GM18870 (cell line): Measurements from ENCODE around the gene GCNT1.
A peak's percentile ranks its signal among the peaks of the same experiment; 100 is the strongest.
"Not testable (repeated sequence)": the region's sequence is repeated elsewhere in the genome, so short reads cannot be mapped to it uniquely, and the experiment has no call there.

Experiments used
- ATAC-seq: cut with Tn5 transposase; IDR thresholded peaks from one replicate; pipeline ENCODE4 v1.9.1; 2021; ENCODE audit warnings: moderate library complexity; ENCODE audit not compliant: unreplicated experiment

The GCNT1 gene

DNA sequence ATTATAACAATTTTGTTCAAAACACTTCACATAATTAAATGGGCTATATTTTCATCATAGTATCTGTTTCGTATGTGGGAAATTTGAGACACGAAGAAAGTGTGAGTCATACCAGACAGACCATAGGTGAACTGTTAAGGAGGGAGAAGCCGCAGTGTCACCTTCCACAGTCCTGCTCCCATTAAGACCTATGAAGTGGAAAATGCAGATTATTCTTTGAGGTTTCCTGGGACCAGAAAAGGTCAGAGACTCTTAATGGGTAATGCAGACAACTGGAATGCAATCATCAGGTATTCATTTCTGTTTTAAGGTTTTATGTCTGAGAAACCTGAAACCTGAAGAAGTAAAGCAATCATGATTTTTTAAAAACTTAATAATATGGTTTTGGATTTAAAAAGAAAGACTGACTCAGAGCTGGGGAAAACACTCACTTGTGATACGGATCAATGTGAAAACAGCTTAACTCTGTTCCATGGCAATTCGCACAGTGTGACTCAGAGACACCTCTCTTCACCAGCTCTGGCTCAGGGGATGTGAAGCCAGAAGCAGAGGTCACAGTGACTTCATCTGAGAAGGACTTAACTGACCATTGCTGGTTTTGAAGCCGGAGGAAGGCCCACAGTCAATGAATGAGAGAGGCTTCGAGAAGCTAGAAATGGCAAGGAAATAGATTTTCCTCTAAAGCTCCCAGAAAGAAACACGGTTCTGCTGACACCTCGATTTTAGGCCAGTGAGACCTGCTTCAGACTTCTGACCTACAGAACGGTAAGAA is 17.2 kb upstream of the GCNT1 start:
- peak; percentile 66 for ATAC-seq

DNA sequence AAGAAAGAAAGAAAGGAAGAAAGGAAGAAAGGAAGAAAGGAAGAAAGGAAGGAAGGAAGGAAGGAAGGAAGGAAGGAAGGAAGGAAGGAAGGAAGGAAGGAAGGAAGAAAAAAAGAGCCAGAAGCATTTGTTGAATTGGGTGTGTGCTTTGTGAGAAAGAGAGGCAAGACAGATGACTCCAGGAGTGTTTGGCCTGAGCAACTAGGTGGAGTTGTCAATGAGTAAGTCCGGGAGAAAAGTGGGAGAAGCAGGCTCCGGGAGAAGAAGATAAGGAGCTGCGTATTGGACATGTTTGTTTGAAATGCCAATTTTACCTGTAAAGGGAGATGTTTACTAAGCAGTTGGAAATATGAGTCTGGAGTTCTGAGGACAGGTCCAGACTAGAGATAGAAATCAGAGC is 15.1 kb upstream of the GCNT1 start:
- ATAC-seq = no peak

DNA sequence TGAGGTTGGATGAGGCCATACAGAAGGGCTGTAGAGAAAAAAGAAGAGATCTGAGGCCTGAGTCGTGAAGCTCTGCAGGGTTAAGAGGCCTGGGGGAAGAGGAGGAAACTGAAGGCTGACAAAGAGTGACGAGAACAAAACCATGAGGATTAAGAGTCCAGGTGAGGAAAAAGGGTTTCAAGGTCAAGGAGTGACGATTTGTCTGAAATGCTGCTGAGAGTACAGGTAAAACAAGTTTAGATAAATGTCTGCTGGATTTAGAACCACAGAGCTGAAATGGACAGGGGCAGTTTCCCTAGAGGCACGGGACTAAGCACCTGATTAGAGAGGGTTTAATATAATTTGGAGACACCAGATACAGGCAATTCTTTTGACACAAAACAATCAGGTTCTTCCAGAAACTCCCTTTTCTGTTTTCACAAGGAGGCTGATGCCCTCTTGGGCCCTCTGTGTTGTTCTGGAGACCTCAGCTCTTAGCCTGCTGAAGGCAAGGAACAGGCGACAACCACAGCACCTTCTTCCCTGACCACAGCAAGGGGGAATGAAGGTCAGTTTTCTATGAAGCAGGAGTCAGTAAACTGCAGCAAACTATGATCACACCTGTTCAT is 14.6 kb upstream of the GCNT1 start:
- ATAC-seq = no peak

DNA sequence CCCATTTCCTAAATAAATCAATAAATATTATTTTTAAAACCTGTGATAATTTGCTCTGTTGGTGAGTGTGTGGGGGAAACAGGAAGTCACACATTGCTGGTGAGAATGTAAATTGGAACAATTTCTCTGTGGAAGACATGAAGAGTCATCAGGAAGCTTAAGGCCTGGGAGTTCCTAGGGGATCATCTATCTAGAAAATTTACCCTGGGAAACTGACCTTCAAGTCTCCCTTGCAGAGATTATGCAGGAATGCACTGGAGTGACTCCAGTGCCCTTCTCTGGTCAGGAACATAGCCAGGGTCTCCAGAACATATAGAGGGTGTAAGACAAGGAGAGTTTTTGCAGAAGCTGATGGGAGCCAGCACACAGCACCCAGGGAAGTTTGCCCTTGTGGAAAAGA is 13.0 kb upstream of the GCNT1 start:
- ATAC-seq = no peak

- ATAC-seq = no peak
Measured at GRCh38 chr9:76448501-76448900, 10.5 kb upstream of the GCNT1 start.

DNA sequence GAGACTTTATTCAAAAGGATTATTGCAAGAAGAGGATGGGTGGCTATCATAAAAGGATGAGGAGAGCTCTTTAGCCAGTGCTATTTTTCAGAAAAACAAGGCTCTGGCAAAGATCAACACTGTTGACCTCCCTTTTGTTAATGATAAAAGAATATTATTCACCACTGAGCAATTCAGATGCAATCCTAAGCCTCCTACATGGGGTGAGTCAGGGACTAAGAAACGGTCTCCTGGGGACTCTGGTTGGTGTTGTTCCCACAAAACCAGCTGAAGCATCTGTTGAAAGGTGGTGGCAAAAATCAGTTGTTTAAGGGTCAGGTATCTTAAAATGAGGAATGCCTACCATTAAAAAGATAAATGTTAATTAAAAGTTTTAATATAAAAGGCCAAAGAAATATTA is 7.7 kb upstream of the GCNT1 start:
- ATAC-seq = no peak

GRCh38 chr9:76452839-76453238 is 6.1 kb upstream of the GCNT1 start:
- ATAC-seq = no peak

DNA sequence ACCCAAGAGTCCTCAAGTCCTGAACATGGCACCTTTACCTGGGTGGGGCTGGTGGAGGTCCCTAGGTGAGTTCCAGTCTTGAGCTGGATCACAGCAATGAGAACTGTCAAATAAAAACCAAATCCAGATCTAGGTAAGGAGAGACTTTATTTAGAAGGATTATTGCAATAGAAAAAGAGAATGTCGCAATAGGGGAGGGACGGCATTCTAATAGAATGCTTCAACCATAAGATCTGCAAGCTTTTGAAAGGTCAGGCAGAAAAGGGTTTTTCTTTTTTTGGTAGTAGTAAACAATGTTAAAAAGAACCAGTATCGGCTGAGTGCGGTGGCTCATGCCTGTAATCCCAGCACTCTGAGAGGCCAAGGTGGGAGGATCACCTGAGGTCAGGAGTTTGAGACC is 5.2 kb upstream of the GCNT1 start:
- no peak for ATAC-seq

- ATAC-seq = no peak
Measured at GRCh38 chr9:76454311-76454710, 4.7 kb upstream of the GCNT1 start.

DNA sequence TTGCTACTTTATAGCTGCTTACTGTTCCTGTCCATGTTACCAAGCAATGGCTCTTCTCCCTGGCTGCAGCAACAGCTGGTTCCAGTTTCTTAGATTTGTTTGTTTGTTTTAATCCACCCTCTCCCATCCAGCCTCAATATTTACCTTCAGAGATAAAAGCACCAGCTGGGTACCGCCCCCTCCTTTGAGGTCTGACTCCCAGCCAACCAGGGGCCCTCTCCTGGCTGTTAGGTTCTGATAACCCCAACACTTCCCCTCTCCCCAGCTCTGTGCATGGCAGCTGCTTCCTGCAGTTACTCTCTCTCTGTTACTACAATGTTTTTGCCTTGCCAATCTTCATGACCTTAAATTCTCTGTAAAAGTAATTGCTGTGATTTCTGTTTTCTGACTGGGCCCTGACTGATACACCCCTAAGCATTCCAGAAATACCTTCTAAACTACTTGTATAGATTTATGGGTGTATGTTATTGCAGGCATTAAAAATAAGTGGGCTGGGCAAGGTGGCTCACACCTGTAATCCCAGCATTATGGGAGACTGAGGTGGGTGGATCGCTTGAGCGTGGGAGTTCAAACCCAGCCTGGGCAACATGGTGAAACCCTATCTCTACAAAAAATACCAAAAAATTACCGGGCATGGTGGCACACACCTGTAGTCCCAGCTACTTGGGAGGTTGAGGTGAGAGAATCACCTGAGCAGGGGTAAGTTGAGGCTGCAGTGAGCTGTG is 2.6 kb upstream of the GCNT1 start:
- no peak for ATAC-seq

DNA sequence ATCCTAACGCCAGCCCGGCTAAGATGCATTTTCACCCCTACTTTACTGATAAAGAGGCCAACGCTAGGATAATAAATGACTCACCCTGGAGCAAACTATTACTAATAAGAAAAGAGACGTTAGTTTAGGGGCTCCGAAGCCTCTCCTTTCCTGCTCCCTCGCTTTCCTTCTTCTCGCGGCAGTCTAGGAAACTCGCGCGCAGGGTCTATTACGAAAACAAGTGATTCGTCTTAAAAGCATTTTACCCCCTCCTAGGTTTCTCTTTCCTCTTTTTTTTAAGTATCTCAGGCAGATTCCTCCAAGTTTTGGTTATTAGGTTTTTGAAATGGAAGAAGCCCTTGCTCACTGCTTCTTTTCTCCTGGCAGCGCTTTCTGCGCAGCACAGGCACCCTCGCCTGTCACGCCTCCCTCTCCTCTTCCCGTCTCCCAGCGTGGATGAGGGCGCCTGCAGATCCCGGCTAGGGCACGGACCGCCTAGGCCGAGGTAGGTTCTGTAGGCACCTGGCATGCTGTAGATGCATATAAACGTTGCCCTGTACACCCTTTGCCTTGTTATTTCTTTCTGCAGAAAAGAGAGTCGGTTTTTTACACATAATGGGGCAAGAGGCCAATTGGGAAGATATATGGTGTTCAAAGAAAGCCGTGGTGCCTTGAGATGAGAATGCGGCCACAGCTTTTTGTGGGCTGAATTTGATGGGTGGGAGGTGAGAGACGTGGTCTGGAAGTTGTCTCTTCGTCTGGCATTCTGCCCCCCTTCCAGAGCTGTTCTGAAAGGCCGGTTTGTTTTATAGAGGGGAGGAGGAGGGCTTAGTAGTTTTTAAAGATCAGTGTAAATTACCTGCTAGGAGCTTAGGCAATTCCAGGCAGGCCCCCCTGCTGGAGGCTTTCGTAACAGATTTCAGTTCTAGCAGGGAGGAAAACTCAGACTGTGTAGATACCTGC is 983 bp downstream of the GCNT1 start:
- ATAC-seq = peak; percentile 0

DNA sequence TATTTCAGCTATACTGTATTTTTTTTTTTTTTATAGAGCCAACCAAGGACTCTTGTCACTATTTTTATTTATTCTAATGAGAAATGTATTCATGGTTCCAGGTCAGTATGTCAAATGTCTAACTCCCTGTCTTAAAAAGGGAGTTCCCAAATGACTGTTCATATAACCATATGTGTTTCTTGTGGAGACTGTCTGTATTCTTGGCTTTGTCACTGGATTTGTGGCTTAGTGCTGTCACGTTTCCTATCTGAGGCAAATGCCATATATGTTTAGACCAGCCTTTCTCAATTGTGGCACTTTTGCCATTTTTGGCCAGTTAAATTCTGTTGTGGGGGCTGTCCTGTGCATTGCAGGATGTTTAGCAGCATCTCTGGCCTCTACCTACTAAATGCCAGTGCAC is 3.1 kb downstream of the GCNT1 start:
- ATAC-seq = peak; percentile 25

DNA sequence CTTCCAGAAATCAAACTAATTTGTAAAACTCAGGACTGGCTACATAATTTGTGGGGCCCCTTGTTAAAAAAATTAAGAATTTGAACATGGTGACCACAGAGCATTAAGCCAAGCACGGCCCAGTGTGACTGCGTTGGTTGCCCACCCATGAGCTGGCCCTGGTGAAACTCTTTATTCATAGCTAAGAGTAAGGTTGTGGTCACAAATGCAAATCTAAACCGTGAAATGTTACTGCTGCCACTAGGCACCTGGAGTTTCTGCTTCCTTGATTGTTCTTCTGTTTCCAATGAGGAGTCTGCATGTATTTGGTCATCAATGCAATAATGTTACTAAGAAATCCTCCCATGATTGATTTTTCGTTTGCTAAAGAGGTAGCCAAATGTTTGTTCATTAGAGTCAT is 4.2 kb downstream of the GCNT1 start:
- peak; percentile 57 for ATAC-seq

DNA sequence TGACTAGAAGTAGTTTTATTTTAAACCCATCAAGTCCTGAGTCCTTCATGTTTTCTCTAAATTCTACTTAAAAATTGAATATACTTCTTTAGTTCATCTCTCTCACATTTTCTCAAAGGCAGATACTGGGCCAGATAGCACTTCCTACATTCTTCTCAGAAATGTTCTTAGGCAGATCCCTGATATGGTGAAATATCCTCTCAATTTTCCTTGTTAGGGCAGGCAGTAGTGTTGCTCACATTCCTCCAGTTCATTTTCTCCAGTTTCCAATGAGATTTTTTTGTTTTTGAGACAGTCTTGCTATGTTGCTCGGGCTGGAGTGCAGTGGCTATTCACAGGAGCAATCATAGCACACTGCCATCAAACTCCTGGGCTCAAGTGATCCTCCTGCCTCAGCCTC is 5.7 kb downstream of the GCNT1 start:
- no peak for ATAC-seq

DNA sequence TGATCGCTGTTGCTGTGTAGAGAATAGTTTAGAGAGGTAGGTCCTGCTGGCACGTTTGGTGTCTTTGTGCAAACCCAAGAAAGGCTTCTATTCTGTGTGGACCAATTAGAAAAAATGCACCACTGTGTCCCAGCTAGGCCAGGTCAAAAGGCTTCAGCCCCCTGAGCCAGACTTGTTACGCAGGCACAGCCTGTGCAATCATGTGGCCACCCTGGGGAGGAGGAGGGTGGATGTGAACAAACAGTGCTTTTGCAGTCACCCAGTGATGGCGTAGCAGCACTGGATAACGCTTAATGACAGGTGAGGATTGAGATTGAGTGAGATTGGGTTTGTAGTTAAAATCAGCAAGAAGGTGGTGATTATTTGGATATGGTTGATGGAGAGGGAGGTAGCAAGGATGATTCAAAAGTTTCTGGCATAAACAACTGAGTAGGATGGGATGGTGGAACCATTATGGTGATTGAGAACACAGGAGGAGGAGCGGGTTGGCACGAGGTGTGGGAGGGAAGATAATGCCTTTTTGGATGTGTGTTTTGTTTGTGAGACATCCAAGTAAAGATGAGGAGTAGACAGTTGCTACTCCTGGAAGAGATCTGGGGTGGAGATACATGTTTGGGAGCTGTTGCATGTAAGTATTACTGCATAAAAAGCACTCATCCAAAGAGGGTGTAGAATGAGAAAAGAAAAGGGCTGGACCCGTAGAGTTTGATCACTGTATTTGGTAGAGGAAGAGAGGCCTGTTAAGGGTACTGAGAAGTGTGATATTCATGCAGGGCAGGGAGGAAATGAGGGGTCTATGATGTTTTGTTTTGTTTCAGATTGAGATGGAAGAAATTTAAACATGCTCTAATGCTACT is 6.7 kb downstream of the GCNT1 start:
- no peak for ATAC-seq

DNA sequence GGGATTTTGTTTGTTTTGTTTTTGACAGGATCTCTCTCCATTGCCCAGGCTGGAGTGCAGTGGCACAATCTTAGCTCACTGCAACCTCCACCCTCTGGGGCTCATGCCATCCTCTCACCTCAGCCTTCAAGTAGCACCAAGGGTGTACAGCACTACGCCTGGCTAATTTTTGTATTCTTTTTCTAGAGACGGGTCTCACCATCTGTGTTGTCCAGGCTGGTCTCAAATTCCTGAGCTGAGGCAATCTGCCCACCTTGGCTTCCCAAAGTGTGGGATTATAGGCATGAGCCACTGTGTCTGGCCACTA is 7.3 kb downstream of the GCNT1 start:
- ATAC-seq = no peak

- ATAC-seq = no peak
Measured at GRCh38 chr9:76474419-76474818, 15.4 kb downstream of the GCNT1 start.

GRCh38 chr9:76475686-76476085 is 16.7 kb downstream of the GCNT1 start:
- ATAC-seq = no peak

DNA sequence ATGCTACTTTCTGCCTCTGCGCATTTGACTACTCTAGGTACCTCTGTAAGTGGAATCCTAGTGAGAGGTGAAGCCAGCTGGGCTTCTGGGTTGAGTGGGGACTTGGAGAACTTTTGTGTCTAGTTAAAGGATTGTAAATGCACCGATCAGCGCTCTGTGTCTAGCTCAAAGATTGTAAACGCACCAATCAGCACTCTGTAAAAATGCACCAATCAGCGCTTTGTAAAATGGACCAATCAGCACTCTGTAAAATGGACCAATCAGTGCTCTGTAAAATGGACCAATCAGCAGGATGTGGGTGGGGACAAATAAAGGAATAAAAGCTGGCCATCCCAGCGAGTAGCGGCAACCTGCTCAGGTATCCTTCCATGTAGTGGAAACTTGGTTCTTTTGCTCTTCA is 18.8 kb downstream of the GCNT1 start:
- ATAC-seq = not testable (repeated sequence)

DNA sequence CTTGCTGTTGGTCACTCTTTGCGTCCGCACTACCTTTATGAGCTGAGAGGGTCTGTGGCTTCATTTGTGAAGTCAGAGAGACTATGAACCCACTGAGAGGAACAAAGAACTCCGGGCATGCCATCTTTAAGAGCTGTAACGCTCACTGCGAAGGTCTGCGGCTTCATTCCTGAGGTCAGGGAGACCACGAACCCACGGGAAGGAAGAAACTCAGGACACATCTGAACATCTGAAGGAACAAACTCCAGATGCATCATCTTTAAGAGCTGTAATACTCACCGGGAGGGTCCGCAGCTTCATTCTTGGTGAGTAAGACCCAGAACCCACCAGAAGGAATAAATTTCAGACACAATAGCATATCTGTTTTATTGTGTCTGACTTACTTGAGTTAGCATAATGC is 19.2 kb downstream of the GCNT1 start:
- no peak for ATAC-seq
